Chondrocyte (in vitro differentiated cells): ENCODE data around the gene CSTF1. TPM values are rescaled to one million over a fixed set of nuclear protein-coding genes. Genes with fewer than 3 reads are reported as not detected.
"Not testable (repeated sequence)": the region's sequence is repeated elsewhere in the genome, so short reads cannot be mapped to it uniquely, and the experiment has no call there.

ENCODE experiments used
- DNase-seq: peaks from one replicate; pipeline ENCODE4 v3.0.0; 2021; ENCODE audit warnings: mixed read lengths, low spot score
- H3K27ac Mint-ChIP-seq: one replicate; pipeline ENCODE4 v1.8.0; 2021; ENCODE audit warnings: mild to moderate bottlenecking, moderate library complexity, mixed read lengths; ENCODE audit not compliant: unreplicated experiment
- H3K27me3 Mint-ChIP-seq: 2 replicates; pipeline ENCODE4 v1.8.0; 2021; ENCODE audit warnings: low read depth, mixed read lengths
- H3K36me3 Mint-ChIP-seq: 2 replicates; pipeline ENCODE4 v1.8.0; 2021; ENCODE audit warnings: low read depth, mixed read lengths
- H3K4me1 Mint-ChIP-seq: 2 replicates; pipeline ENCODE4 v1.8.0; 2021; ENCODE audit warnings: low read depth, mild to moderate bottlenecking, mixed read lengths
- H3K4me3 Mint-ChIP-seq: one replicate; pipeline ENCODE4 v1.8.0; 2021; ENCODE audit warnings: mild to moderate bottlenecking, moderate library complexity, mixed read lengths; ENCODE audit not compliant: unreplicated experiment
- H3K9me3 Mint-ChIP-seq: 2 replicates; pipeline ENCODE4 v1.8.0; 2021; ENCODE audit warnings: low read depth, mixed read lengths
- total RNA-seq: library from RNA; stranded (reverse); gene quantifications from 3 replicates; pipeline ENCODE4 v1.2.1, GENCODE V29; 2021
- TF ChIP-seq, protein P1 (sequence below): fragments of 200-600 bp; sonication (generic); IDR thresholded peaks from 2 replicates; pipeline ENCODE4 v1.5.0; 2021; ENCODE audit warnings: antibody characterized with exemption, mild to moderate bottlenecking, moderate library complexity

The CSTF1 gene
- total RNA-seq, 1 donor from 2014 or later, result 26.0 TPM

DNA sequence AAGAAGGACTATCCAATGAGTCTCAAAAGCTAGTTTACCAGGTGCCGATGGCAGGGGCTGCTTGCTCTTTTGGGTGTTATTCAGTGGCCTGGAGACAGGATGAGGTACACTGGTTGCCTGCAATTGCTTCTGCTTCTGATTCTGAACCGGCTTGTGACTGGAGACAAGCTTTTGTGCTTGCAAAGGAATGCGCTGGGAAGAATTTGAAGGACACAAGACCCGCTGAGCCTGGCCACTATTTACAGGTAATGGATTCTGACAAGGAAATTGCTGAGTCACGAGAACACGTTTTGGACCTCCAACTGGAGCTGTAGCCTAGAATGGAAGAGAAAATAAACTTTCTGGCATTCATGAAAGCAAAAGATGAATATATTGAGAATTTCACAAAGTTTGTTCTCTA lies 6.2 kb upstream of the CSTF1 start:
- H3K4me3 Mint-ChIP-seq, result no peak overlapping the region
- peaks cover 7% of the 10 kb centered on the region for H3K36me3 Mint-ChIP-seq
- H3K9me3 Mint-ChIP-seq, result no peaks in the 10 kb centered on the region

DNA sequence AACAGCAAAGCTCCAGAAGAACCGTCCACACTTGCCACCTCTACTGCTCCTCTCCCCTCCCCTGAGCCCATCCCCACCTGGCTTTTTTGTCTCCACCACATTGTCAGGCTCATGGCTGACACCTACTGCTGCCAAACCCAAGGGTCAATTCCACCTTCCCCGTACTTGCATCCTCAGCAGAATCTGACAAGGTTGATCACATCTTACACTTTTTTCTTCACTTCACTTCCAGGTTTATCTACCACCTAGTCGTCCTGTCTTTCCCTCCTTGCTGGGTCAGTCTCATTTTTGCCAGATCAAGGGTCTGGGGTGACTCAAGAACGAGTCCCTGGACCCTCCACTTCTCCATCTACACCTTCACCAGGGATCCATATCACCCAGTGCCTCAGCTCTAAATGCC lies 3.6 kb upstream of the CSTF1 start:
- no peak overlapping the region for H3K4me3 Mint-ChIP-seq
- no peaks in the 10 kb centered on the region for H3K9me3 Mint-ChIP-seq
- H3K27me3 Mint-ChIP-seq, result no peaks in the 10 kb centered on the region
- DNase-seq, result no peak
- TF ChIP-seq, protein P1, sequence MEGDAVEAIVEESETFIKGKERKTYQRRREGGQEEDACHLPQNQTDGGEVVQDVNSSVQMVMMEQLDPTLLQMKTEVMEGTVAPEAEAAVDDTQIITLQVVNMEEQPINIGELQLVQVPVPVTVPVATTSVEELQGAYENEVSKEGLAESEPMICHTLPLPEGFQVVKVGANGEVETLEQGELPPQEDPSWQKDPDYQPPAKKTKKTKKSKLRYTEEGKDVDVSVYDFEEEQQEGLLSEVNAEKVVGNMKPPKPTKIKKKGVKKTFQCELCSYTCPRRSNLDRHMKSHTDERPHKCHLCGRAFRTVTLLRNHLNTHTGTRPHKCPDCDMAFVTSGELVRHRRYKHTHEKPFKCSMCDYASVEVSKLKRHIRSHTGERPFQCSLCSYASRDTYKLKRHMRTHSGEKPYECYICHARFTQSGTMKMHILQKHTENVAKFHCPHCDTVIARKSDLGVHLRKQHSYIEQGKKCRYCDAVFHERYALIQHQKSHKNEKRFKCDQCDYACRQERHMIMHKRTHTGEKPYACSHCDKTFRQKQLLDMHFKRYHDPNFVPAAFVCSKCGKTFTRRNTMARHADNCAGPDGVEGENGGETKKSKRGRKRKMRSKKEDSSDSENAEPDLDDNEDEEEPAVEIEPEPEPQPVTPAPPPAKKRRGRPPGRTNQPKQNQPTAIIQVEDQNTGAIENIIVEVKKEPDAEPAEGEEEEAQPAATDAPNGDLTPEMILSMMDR, result no peak
- H3K36me3 Mint-ChIP-seq, result peaks cover 5% of the 10 kb centered on the region
- no peak overlapping the region for H3K27ac Mint-ChIP-seq
- peaks cover 18% of the 10 kb centered on the region for H3K4me1 Mint-ChIP-seq

More for the DNA sequence above, 6.2 kb upstream of the CSTF1 start:
- TF ChIP-seq, protein P1, result no peak
- H3K27ac Mint-ChIP-seq, result no peak overlapping the region
- no peaks in the 10 kb centered on the region for H3K27me3 Mint-ChIP-seq
- DNase-seq, result no peak
- H3K4me1 Mint-ChIP-seq, result peaks cover 28% of the 10 kb centered on the region

DNA sequence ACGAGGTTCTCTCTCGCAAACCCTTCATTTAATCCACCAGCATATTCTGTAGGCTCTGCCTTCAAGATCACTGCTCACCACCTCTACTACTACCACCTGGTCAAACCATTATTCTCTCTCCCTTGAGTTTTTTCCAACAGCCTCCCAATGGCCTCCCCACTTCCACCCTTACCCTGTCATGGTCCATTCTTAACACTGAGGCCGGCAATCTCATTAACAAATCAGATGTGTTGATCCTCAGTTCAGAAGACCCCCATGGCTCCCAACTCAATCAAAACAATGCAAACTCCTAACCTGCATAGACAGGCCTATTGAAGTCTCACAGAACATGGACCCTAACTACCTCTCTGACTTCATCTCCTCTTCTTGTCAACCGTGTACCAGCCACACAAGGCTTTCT lies 2.6 kb upstream of the CSTF1 start:
- peak overlapping the region; percentile 5 for H3K4me3 Mint-ChIP-seq
- no peaks in the 10 kb centered on the region for H3K27me3 Mint-ChIP-seq
- no peak for DNase-seq
- no peaks in the 10 kb centered on the region for H3K9me3 Mint-ChIP-seq
- H3K4me1 Mint-ChIP-seq, result peaks cover 15% of the 10 kb centered on the region
- TF ChIP-seq, protein P1, result no peak
- peak overlapping the region; percentile 18 for H3K27ac Mint-ChIP-seq
- peaks cover 4% of the 10 kb centered on the region for H3K36me3 Mint-ChIP-seq

DNA sequence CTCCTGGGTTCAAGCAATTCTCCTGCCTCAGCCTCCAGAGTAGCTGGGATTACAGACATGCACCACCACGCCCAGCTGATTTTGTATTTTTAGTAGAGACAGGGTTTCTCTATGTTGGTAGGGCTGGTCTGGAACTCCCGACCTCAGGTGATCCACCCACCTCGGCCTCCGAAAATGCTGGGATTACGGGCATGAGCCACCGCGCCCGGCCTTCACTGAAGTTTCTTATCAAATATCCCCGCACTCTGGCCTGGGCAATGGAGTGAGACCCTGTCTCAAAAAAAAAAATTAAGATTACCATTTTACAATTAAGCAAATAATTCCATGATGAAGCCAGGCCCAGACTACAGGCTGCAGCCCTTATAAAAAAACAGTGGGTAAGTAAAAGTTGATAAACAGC lies 2.0 kb upstream of the CSTF1 start:
- peaks cover 12% of the 10 kb centered on the region for H3K4me1 Mint-ChIP-seq
- not testable (repeated sequence) for H3K27ac Mint-ChIP-seq, H3K36me3 Mint-ChIP-seq, H3K4me3 Mint-ChIP-seq, DNase-seq, H3K27me3 Mint-ChIP-seq, H3K9me3 Mint-ChIP-seq

DNA sequence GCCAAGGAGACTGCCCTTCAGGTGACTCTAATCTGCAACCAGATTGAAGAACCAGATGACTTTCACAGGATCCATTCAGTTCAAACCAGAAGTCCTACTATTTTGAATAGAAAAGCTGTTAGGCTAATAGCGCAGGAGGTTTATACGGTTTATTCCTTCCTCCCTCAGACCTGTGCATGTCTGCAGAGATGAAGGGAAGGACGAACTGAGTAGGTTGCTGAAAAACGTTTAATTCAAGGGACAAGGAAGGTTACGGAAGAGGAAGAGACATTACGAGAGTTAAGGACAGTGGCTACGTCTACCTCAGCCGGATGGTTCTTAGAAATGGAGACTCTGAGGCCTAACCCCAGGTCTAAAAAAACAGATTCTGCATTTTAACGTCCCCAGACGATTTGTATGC lies 1.4 kb upstream of the CSTF1 start:
- TF ChIP-seq, protein P1, result no peak
- H3K4me1 Mint-ChIP-seq, result peaks cover 12% of the 10 kb centered on the region
- no peaks in the 10 kb centered on the region for H3K9me3 Mint-ChIP-seq
- no peak overlapping the region for H3K27ac Mint-ChIP-seq
- H3K36me3 Mint-ChIP-seq, result peaks cover 2% of the 10 kb centered on the region
- DNase-seq, result no peak
- H3K4me3 Mint-ChIP-seq, result no peak overlapping the region
- no peaks in the 10 kb centered on the region for H3K27me3 Mint-ChIP-seq

DNA sequence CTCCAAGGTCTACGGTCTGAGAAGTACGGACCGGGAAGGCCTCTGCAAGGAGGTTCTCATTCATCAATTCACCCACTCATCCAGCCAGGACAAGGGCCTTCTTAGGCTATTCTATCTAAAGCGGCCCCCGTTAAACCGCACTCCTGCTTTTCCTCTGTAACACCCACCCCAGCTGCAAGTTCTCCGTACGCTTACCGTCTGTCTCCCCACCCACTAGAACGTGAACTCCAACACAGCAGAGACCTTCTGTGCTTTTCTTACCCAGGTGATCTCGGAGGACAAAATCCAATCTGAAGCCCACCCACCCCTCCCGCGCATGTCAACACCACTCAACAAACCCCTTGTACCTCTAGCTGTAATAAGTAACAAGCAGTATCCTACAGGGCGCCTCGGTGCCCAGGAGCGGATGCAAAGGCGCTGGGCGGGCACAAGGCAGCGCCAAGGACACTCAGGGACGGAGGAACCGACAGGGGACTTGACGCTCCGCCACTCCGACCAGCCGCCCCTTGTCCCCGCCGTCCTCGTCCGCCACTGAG lies 781 bp upstream of the CSTF1 start:
- no peak overlapping the region for H3K27ac Mint-ChIP-seq
- no peak for DNase-seq
- peaks cover 12% of the 10 kb centered on the region for H3K4me1 Mint-ChIP-seq
- TF ChIP-seq, protein P1, result peak; percentile 22
- no peak overlapping the region for H3K4me3 Mint-ChIP-seq
- no peaks in the 10 kb centered on the region for H3K27me3 Mint-ChIP-seq
- H3K9me3 Mint-ChIP-seq, result no peaks in the 10 kb centered on the region
- peaks cover 2% of the 10 kb centered on the region for H3K36me3 Mint-ChIP-seq
